NB4 (cell line): ENCODE results near the gene CDK13.

Experiments used
- CTCF ChIP-seq: IDR thresholded peaks from one replicate; pipeline ENCODE4 v1.5.1; 2012; ENCODE audit warnings: low read depth, low read length
- MYC ChIP-seq: IDR thresholded peaks from 2 replicates; pipeline ENCODE4 v1.6.1; 2011; ENCODE audit warnings: low read depth, low read length

- no peak for TF ChIP-seq CTCF
- no peak for TF ChIP-seq MYC
These were observed 108.0 kb downstream of the CDK13 start for GRCh38 chr7:40058026-40058425.
